ENCODE data around the gene ZBTB48. TPM values are rescaled to one million over a fixed set of nuclear protein-coding genes. Genes with fewer than 3 reads are reported as not detected.
"Not testable (repeated sequence)": the region's sequence is repeated elsewhere in the genome, so short reads cannot be mapped to it uniquely, and the experiment has no call there.

The ZBTB48 gene
- total RNA-seq, 1 experiment from 2014 or later, result 27.7 TPM

DNA sequence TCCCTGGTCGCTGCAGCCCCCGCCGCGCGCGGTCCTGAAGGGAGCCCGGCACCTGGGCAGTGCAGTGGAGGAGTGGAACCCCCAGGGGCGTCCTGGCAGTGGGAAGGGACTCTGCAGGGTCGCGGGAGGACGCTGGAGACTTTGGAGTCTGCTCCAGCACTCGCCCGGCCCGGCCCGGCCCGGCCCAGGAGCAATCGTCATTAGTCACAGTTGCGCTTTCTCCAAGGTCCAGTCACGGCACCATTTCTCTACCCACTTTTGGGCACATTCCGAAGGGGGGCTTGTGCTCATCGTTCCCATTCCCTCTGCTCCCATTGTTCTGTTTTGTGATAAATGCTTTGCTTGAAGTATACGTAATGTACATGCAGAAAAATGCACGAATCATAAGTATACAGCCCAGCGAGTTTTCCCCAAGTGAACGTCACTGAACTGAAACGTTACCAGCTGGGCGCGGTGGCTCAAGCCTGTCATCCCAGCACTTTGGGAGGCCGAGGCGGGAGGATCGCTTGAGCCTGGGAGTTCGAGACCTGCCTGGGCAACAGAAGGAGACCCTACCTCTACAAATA, 45.9 kb downstream of the ZBTB48 start:
- in situ Hi-C loops (cut with HindIII; ENCODE audit: low sequenced_read_pairs), result no loop called here
- DNase-seq (ENCODE audit: low spot score), result peak; percentile 39

DNA sequence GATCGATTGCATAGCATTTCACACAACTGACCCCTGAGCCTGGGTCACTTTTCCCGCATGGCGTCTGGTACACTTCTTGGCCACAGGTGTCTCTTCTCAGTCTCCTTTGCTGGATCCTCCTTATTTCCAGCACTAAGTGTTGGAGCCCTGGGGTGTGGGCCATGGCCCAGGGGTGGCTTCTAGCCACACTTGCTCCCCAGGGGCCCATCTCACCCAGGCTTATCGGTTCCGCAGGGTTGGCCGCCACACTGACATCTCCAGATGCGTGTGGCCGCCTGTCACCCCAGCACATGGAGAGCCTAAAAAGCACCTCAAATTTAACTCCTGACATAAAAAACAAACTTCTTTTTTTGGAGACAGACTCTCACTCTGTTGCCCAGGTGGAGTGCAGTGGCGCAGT, 47.2 kb downstream of the ZBTB48 start:
- no peak for DNase-seq (ENCODE audit: low spot score)

DNA sequence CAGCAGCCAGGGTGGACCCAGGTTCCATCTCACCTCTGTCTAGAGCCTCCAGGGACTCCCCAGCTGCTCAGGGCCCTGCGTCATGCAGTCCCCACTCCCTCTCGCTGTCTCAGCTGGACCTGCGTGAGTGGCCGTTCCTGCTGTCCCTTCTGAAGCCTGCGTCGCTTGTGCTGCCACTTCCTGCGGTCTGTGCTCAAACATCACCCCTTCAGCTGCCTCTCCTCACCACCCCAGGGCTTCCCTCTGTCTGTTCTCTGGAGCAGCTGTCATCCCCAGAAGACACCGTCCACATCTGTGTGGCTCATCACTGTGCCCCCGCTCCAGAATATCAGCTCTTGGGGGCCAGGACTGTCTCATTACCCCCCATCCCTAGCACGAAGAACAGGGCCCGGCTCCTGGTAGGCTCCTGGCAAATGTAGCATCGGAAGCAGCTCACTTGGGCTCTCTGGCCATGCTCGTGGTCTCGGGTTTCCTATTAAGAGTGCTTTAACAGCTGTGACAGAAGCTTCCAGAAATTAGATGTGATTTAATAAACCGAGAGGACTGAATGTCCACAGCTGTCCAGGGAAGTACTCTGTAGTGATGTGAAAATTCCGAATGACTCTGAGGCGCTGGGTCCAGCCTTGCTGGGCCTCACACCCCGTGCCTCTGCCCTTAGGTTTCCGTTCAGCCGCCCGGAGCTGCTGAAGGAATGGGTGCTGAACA, 48.2 kb downstream of the ZBTB48 start:
- DNase-seq (ENCODE audit: low spot score), result no peak
- in situ Hi-C loops (cut with HindIII; ENCODE audit: low sequenced_read_pairs), result no loop called here

More for the DNA sequence above, 47.2 kb downstream of the ZBTB48 start:
- in situ Hi-C loops (cut with HindIII; ENCODE audit: low sequenced_read_pairs), result no loop called here

- DNase-seq (ENCODE audit: low spot score), result no peak
- in situ Hi-C loops (cut with HindIII; ENCODE audit: low sequenced_read_pairs), result no loop called here
Measured at GRCh38 chr1:6628971-6629479, 49.2 kb downstream of the ZBTB48 start.

GRCh38 chr1:6630027-6630426, 50.2 kb downstream of the ZBTB48 start:
- in situ Hi-C loops (cut with HindIII; ENCODE audit: low sequenced_read_pairs), result no loop called here
- DNase-seq (ENCODE audit: low spot score), result no peak

DNA sequence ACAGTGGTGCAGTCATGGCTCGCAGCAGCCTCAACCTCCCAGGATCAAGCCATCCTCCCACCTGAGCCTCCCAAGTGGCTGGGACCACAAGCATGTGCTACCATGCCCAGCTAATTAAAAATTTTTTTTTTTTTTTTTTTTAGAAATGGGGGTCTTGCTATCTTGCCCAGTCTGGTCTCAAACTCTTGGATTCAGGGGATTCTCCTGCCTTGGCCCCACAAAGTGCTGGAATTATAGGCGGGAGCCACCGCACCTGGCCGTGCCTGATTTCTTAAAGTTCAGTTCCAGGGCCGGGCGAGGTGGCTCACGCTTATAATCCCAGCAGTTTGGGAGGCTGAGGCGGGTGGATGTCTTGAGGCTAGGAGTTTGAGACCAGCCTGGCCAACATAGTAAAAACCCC, 51.3 kb downstream of the ZBTB48 start:
- DNase-seq (ENCODE audit: low spot score), result no peak
- in situ Hi-C loops (cut with HindIII; ENCODE audit: low sequenced_read_pairs), result no loop called here

DNA sequence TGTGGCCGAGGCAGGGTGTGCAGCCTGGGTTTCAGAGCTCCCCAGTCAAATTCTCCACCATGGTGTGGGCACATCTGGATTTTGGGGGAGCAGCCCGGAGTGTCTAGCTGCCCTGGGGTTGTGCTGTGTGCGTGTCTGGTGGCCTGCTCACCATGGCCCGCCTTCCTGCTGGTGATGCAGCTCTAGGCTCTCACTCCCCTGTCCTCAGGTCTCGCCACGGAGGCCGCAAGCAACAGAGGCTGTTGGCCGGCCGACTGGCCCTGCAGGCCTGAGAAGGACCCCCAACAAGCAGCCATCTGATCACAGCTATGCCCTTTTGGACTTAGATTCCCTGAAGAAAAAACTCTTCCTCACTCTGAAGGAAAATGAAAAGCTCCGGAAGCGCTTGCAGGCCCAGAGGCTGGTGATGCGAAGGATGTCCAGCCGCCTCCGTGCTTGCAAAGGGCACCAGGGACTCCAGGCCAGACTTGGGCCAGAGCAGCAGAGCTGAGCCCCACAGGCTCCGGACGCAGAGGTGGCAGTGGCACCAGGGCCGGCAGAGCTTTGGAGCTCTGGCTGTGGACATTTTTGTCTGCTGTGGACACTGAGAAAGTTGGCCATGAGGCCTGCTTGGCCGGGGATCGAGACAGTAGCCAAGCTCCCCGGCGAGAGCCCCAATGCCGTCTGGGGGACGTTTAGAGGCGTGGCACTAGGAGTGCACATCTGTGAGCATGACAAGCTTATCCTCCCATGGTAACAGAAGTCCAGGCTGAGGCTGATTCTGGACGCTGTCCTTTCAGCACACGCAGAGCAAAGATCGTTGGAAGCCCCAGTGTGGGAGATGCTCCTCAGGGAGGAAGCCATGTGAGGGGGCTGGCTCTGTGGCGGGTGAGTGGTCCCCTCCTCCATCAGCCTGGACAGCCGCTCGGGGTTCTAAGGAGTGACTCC, 53.1 kb downstream of the ZBTB48 start:
- in situ Hi-C loops (cut with HindIII; ENCODE audit: low sequenced_read_pairs), result no loop called here
- no peak for DNase-seq (ENCODE audit: low spot score)

DNA sequence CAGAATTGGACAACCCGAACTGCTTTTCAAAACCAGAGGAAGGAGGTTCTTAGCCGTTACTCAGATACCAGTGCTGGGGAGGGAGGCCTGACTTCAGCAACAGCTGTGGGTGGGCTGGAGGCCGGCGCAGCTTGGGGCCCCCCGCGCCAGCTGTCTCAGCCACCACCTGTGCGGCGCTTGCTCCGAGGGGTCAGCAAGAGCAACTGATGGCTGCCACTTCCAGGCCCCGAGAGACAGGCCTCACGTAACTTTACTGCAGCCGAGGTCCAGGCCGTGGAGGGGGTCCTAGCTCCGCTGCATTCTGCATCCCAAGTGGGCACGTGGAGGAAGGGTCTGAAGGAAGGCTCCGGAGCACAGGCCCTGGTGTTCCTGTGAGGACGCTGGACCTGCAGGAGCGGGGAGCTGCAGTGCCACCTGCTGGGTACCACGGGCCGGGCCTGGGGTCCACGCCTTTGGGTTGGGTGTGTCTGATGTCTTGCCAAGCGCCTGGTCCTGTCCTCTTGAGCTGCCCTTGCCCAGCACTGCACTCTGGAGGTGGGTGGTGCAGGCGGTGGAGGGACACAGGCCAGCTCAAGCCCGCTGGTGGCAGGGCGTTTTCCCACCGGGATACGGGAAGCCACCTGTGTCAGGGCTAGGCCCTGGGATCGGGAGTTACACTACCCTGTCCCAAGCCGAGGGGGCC, 54.7 kb downstream of the ZBTB48 start:
- in situ Hi-C loops (cut with HindIII; ENCODE audit: low sequenced_read_pairs), result no loop called here

GRCh38 chr1:6635161-6635909, 55.5 kb downstream of the ZBTB48 start:
- in situ Hi-C loops (cut with HindIII; ENCODE audit: low sequenced_read_pairs), result no loop called here
- no peak for DNase-seq (ENCODE audit: low spot score)

More for the DNA sequence above, 54.7 kb downstream of the ZBTB48 start:
- DNase-seq (ENCODE audit: low spot score), result peak; percentile 23

GRCh38 chr1:6635910-6636760, 56.3 kb downstream of the ZBTB48 start:
- no peak for DNase-seq (ENCODE audit: low spot score)
- in situ Hi-C loops (cut with HindIII; ENCODE audit: low sequenced_read_pairs), result no loop called here

DNA sequence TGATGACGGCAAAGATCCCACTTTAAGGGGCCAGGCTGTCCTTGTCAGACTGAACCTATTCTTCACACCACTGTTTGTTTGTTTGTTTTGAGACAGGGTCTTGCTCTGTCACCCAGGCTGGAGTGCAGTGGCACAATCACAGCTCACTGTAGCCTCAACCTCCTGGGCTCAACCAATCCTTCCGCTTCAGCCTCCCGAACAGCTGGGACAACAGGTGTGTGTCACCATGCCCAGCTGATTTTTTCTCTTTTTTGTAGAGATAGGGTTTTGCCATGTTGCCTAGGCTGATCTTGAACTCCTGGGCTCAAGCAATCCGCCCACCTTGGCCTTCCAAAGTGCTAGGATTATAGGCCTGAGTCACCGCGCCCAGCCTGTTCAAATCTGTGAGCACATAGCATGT, 57.0 kb downstream of the ZBTB48 start:
- DNase-seq (ENCODE audit: low spot score); in situ Hi-C loops (cut with HindIII; ENCODE audit: low sequenced_read_pairs): not testable (repeated sequence)

- DNase-seq (ENCODE audit: low spot score), result no peak
- in situ Hi-C loops (cut with HindIII; ENCODE audit: low sequenced_read_pairs), result no loop called here
Measured at GRCh38 chr1:6637770-6638169, 58.0 kb downstream of the ZBTB48 start.

DNA sequence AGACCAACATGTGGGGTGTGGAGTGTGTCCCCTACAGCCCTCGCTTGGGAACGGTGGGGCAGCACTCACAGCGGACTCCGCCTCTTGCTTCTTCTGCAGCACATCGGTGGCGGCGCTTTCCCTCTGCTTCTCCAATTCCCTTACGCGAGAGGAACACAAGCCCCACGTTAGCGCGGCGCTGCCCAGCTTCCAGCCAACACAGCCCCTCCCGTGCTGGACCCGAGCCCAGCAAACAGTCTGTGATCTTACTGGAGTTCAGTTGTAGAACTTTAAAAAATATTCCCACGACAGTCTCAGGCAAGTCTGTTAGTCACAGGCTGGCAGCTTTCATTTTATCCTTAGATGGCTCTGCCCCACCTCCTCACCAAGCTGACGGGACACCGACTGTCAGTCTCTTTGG, 58.4 kb downstream of the ZBTB48 start:
- in situ Hi-C loops (cut with HindIII; ENCODE audit: low sequenced_read_pairs), result no loop called here

More for the DNA sequence above, 58.4 kb downstream of the ZBTB48 start:
- peak; percentile 28 for DNase-seq (ENCODE audit: low spot score)

Other genes with a start within 250 kb of the ZBTB48 start
- gene ACOT7, start 186.2 kb upstream of the ZBTB48 start, total RNA-seq (2014; rRNA removed; shearing (Covaris generic)), result 94.4 and 99.2 TPM in 2 replicates
- 1.6 and 3.1 TPM in 2 replicates for gene HES2, start 160.1 kb upstream of the ZBTB48 start, total RNA-seq (2014; rRNA removed; shearing (Covaris generic))
- 0.07 TPM in 1 of 2 replicates, not detected in the other for gene ESPN, start 155.2 kb upstream of the ZBTB48 start, total RNA-seq (2014; rRNA removed; shearing (Covaris generic))
- 4.9 and 6.1 TPM in 2 replicates for gene TNFRSF25, start 113.8 kb upstream of the ZBTB48 start, total RNA-seq (2014; rRNA removed; shearing (Covaris generic))
- 8.2 and 8.6 TPM in 2 replicates for gene PLEKHG5, start 88.3 kb upstream of the ZBTB48 start, total RNA-seq (2014; rRNA removed; shearing (Covaris generic))
- gene NOL9, start 25.5 kb upstream of the ZBTB48 start, total RNA-seq (2014; rRNA removed; shearing (Covaris generic)), result 26.1 and 33.9 TPM in 2 replicates
- gene TAS1R1, start 24.7 kb upstream of the ZBTB48 start, total RNA-seq (2014; rRNA removed; shearing (Covaris generic)), result not detected in 2 replicates
- 39.6 and 44.3 TPM in 2 replicates for gene KLHL21, start 22.9 kb downstream of the ZBTB48 start, total RNA-seq (2014; rRNA removed; shearing (Covaris generic))
- 23.0 and 34.2 TPM in 2 replicates for gene PHF13, start 33.7 kb downstream of the ZBTB48 start, total RNA-seq (2014; rRNA removed; shearing (Covaris generic))
- gene THAP3, start 44.9 kb downstream of the ZBTB48 start, total RNA-seq (2014; rRNA removed; shearing (Covaris generic)), result 41.9 and 44.5 TPM in 2 replicates
- gene DNAJC11, start 121.8 kb downstream of the ZBTB48 start, total RNA-seq (2014; rRNA removed; shearing (Covaris generic)), result 68.0 and 88.7 TPM in 2 replicates
- 137 and 261 TPM in 2 replicates for gene CAMTA1, start 205.5 kb downstream of the ZBTB48 start, total RNA-seq (2014; rRNA removed; shearing (Covaris generic))